ENCODE measurements around the gene TBX5. TPM values are rescaled to one million over a fixed set of nuclear protein-coding genes. Genes with fewer than 3 reads are reported as not detected.

TBX5 gene
- total RNA-seq, 5 donors from 2014 or later (not counting 1 experiment from before 2014, with no cell fraction given): 0.13 TPM; not detected in 4

- Mint-ChIP-seq H3K4me3 (no peak overlapping the region), H3K4me1 (no peaks in the 10 kb centered on the region), H3K27ac (no peak overlapping the region), H3K27me3 (peaks cover 0 to 7% of the 10 kb centered on the region in 2 donors), H3K9me3 (peaks cover 0 to 4% (median 3%) of the 10 kb centered on the region in 3 donors), H3K36me3 (no peaks in the 10 kb centered on the region)
- DNase-seq (no peak), ATAC-seq (replicated peaks in 1 of 4) (no peak)
- POLR2A ChIA-PET: no interaction called here
- H3K36me3 ChIP-seq (ENCODE audit: control insufficient read depth in 2 of 2, extremely low read depth in 1 of 2, insufficient read depth in 1 of 2, low read length in 1 of 2): no peaks in the 10 kb centered on the region
- H3K4me3 ChIP-seq (ENCODE audit: control insufficient read depth in 1 of 2, extremely low read depth in 1 of 2, low read length in 1 of 2): no peak overlapping the region
- H3K27ac ChIP-seq (ENCODE audit: low read length): no peak overlapping the region
- no peaks in the 10 kb centered on the region for H3K9me3 ChIP-seq
- no peaks in the 10 kb centered on the region for H3K27me3 ChIP-seq (replicated peaks in 1 of 2; ENCODE audit: control insufficient read depth in 2 of 2, extremely low read depth in 1 of 2, insufficient read depth in 2 of 2, low read length in 1 of 2)
- H3K4me1 ChIP-seq (ENCODE audit: control insufficient read depth in 1 of 2, extremely low read depth in 1 of 2, insufficient read depth in 2 of 2, low read length in 2 of 2): no peaks in the 10 kb centered on the region
- CTCF ChIA-PET: interaction anchor here in 1 of 2 donors (0.7 kb wide), 1 partner anchor 12 kb away, joined by 5 read pairs; no protein-coding TSS in a partner anchor
- WGBS (ENCODE audit: insufficient coverage): 86% methylated on average over 1 of the region's 3 CpGs
Measured at GRCh38 chr12:114347861-114348260, 58.1 kb downstream of the TBX5 start.

GRCh38 chr12:114344831-114345230 lies 61.1 kb downstream of the TBX5 start:
- H3K9me3 ChIP-seq: no peaks in the 10 kb centered on the region
- no peak overlapping the region for H3K27ac ChIP-seq (ENCODE audit: low read length)
- H3K4me1 Mint-ChIP-seq: no peaks in the 10 kb centered on the region
- no peak overlapping the region for H3K27ac Mint-ChIP-seq
- peaks cover 0 to 4% (median 3%) of the 10 kb centered on the region in 3 donors for H3K9me3 Mint-ChIP-seq
- peaks cover 2 to 7% of the 10 kb centered on the region in 2 donors for H3K27me3 Mint-ChIP-seq
- H3K36me3 Mint-ChIP-seq: no peaks in the 10 kb centered on the region
- H3K4me3 ChIP-seq (ENCODE audit: control insufficient read depth in 1 of 2, extremely low read depth in 1 of 2, low read length in 1 of 2): no peak overlapping the region
- H3K36me3 ChIP-seq (ENCODE audit: control insufficient read depth in 2 of 2, extremely low read depth in 1 of 2, insufficient read depth in 1 of 2, low read length in 1 of 2): no peaks in the 10 kb centered on the region
- DNase-seq: no peak
- H3K4me1 ChIP-seq (ENCODE audit: control insufficient read depth in 1 of 2, extremely low read depth in 1 of 2, insufficient read depth in 2 of 2, low read length in 2 of 2): no peaks in the 10 kb centered on the region
- ChIA-PET CTCF (no interaction called here), POLR2A (no interaction called here)
- no peaks in the 10 kb centered on the region for H3K27me3 ChIP-seq (replicated peaks in 1 of 2; ENCODE audit: control insufficient read depth in 2 of 2, extremely low read depth in 1 of 2, insufficient read depth in 2 of 2, low read length in 1 of 2)
- H3K4me3 Mint-ChIP-seq: no peak overlapping the region
- WGBS (ENCODE audit: insufficient coverage): 18% methylated on average over 1 of the region's 2 CpGs
- ATAC-seq (replicated peaks in 1 of 4): no peak

GRCh38 chr12:114344303-114344663 lies 61.7 kb downstream of the TBX5 start:
- H3K27me3 ChIP-seq (replicated peaks in 1 of 2; ENCODE audit: control insufficient read depth in 2 of 2, extremely low read depth in 1 of 2, insufficient read depth in 2 of 2, low read length in 1 of 2): no peaks in the 10 kb centered on the region
- no peaks in the 10 kb centered on the region for H3K4me1 Mint-ChIP-seq
- 100% methylated on average over 1 of the region's 1 CpG for WGBS (ENCODE audit: insufficient coverage)
- DNase-seq (no peak), ATAC-seq (replicated peaks in 1 of 4) (no peak)
- no peaks in the 10 kb centered on the region for H3K36me3 ChIP-seq (ENCODE audit: control insufficient read depth in 2 of 2, extremely low read depth in 1 of 2, insufficient read depth in 1 of 2, low read length in 1 of 2)
- ChIA-PET CTCF (no interaction called here), POLR2A (no interaction called here)
- H3K27me3 Mint-ChIP-seq: peaks cover 2 to 7% of the 10 kb centered on the region in 2 donors
- H3K4me3 Mint-ChIP-seq: no peak overlapping the region
- no peak overlapping the region for H3K4me3 ChIP-seq (ENCODE audit: control insufficient read depth in 1 of 2, extremely low read depth in 1 of 2, low read length in 1 of 2)
- peaks cover 0 to 4% (median 3%) of the 10 kb centered on the region in 3 donors for H3K9me3 Mint-ChIP-seq
- no peak overlapping the region for H3K27ac Mint-ChIP-seq
- H3K9me3 ChIP-seq: no peaks in the 10 kb centered on the region
- no peak overlapping the region for H3K27ac ChIP-seq (ENCODE audit: low read length)
- H3K36me3 Mint-ChIP-seq: no peaks in the 10 kb centered on the region
- no peaks in the 10 kb centered on the region for H3K4me1 ChIP-seq (ENCODE audit: control insufficient read depth in 1 of 2, extremely low read depth in 1 of 2, insufficient read depth in 2 of 2, low read length in 2 of 2)

- ATAC-seq (replicated peaks in 1 of 4) (no peak), DNase-seq (no peak)
- no peak overlapping the region for H3K27ac Mint-ChIP-seq
- Histone ChIP-seq H3K4me3 (ENCODE audit: control insufficient read depth in 1 of 2, extremely low read depth in 1 of 2, low read length in 1 of 2) (no peak overlapping the region), H3K36me3 (ENCODE audit: control insufficient read depth in 2 of 2, extremely low read depth in 1 of 2, insufficient read depth in 1 of 2, low read length in 1 of 2) (no peaks in the 10 kb centered on the region), H3K9me3 (no peaks in the 10 kb centered on the region), H3K27ac (ENCODE audit: low read length) (no peak overlapping the region), H3K4me1 (ENCODE audit: control insufficient read depth in 1 of 2, extremely low read depth in 1 of 2, insufficient read depth in 2 of 2, low read length in 2 of 2) (no peaks in the 10 kb centered on the region), H3K27me3 (replicated peaks in 1 of 2; ENCODE audit: control insufficient read depth in 2 of 2, extremely low read depth in 1 of 2, insufficient read depth in 2 of 2, low read length in 1 of 2) (peaks cover 0 to 4% of the 10 kb centered on the region in 2 experiments)
- POLR2A ChIA-PET: interaction anchor here in 1 of 2 donors (0.5 kb wide), 1 partner anchor 1749 kb away, joined by 3 read pairs; no protein-coding TSS in a partner anchor
- CTCF ChIA-PET: no interaction called here
- H3K27me3 Mint-ChIP-seq: peaks cover 2 to 7% of the 10 kb centered on the region in 2 donors
- WGBS (ENCODE audit: insufficient coverage): 100% methylated on average over 1 of the region's 4 CpGs
- H3K4me1 Mint-ChIP-seq: no peaks in the 10 kb centered on the region
- H3K36me3 Mint-ChIP-seq: no peaks in the 10 kb centered on the region
- no peak overlapping the region for H3K4me3 Mint-ChIP-seq
- H3K9me3 Mint-ChIP-seq: peaks cover 0 to 3% (median 3%) of the 10 kb centered on the region in 3 donors
Measured at GRCh38 chr12:114343585-114344302, 62.2 kb downstream of the TBX5 start.

GRCh38 chr12:114342656-114343055 lies 63.3 kb downstream of the TBX5 start:
- Histone ChIP-seq H3K4me3 (ENCODE audit: control insufficient read depth in 1 of 2, extremely low read depth in 1 of 2, low read length in 1 of 2) (no peak overlapping the region), H3K27me3 (replicated peaks in 1 of 2; ENCODE audit: control insufficient read depth in 2 of 2, extremely low read depth in 1 of 2, insufficient read depth in 2 of 2, low read length in 1 of 2) (peaks cover 0 to 4% of the 10 kb centered on the region in 2 experiments), H3K4me1 (ENCODE audit: control insufficient read depth in 1 of 2, extremely low read depth in 1 of 2, insufficient read depth in 2 of 2, low read length in 2 of 2) (no peaks in the 10 kb centered on the region), H3K36me3 (ENCODE audit: control insufficient read depth in 2 of 2, extremely low read depth in 1 of 2, insufficient read depth in 1 of 2, low read length in 1 of 2) (no peaks in the 10 kb centered on the region), H3K9me3 (no peaks in the 10 kb centered on the region), H3K27ac (ENCODE audit: low read length) (no peak overlapping the region)
- peaks cover 0 to 9% (median 2%) of the 10 kb centered on the region in 3 donors for H3K9me3 Mint-ChIP-seq
- no peak overlapping the region for H3K4me3 Mint-ChIP-seq
- WGBS (ENCODE audit: insufficient coverage): 83% methylated on average over 1 of the region's 5 CpGs
- H3K36me3 Mint-ChIP-seq: no peaks in the 10 kb centered on the region
- no peaks in the 10 kb centered on the region for H3K4me1 Mint-ChIP-seq
- ATAC-seq (replicated peaks in 1 of 4): no peak
- ChIA-PET POLR2A (no interaction called here), CTCF (no interaction called here)
- no peak overlapping the region for H3K27ac Mint-ChIP-seq
- peaks cover 2 to 7% of the 10 kb centered on the region in 2 donors for H3K27me3 Mint-ChIP-seq
- no peak for DNase-seq

- Histone ChIP-seq H3K27ac (ENCODE audit: low read length) (no peak overlapping the region), H3K9me3 (no peaks in the 10 kb centered on the region), H3K36me3 (ENCODE audit: control insufficient read depth in 2 of 2, extremely low read depth in 1 of 2, insufficient read depth in 1 of 2, low read length in 1 of 2) (no peaks in the 10 kb centered on the region), H3K4me1 (ENCODE audit: control insufficient read depth in 1 of 2, extremely low read depth in 1 of 2, insufficient read depth in 2 of 2, low read length in 2 of 2) (no peaks in the 10 kb centered on the region), H3K4me3 (ENCODE audit: control insufficient read depth in 1 of 2, extremely low read depth in 1 of 2, low read length in 1 of 2) (no peak overlapping the region), H3K27me3 (replicated peaks in 1 of 2; ENCODE audit: control insufficient read depth in 2 of 2, extremely low read depth in 1 of 2, insufficient read depth in 2 of 2, low read length in 1 of 2) (peaks cover 0 to 4% of the 10 kb centered on the region in 2 experiments)
- no peaks in the 10 kb centered on the region for H3K4me1 Mint-ChIP-seq
- H3K27me3 Mint-ChIP-seq: peaks cover 5 to 11% of the 10 kb centered on the region in 2 donors
- H3K9me3 Mint-ChIP-seq: peaks cover 2 to 9% (median 3%) of the 10 kb centered on the region in 3 donors
- no peak overlapping the region for H3K4me3 Mint-ChIP-seq
- no peak for DNase-seq
- no peak overlapping the region for H3K27ac Mint-ChIP-seq
- no peaks in the 10 kb centered on the region for H3K36me3 Mint-ChIP-seq
- ATAC-seq (replicated peaks in 1 of 4): no peak
- WGBS (ENCODE audit: insufficient coverage): 83% methylated on average over 1 of the region's 6 CpGs
- ChIA-PET CTCF (no interaction called here), POLR2A (no interaction called here)
Measured at GRCh38 chr12:114341635-114342034, 64.3 kb downstream of the TBX5 start.
